ENCODE measurements around the gene DNAJB6. TPM values are rescaled to one million over a fixed set of nuclear protein-coding genes. Genes with fewer than 3 reads are reported as not detected.

The DNAJB6 gene
- 119 and 155 TPM in 2 replicates for total RNA-seq

- peak; percentile 96 for DNase-seq
Measured at GRCh38 chr7:157336383-157337315, at the start of gene DNAJB6. Gene DNAJB6 (plus strand): TSS chr7:157337004. CDS start chr7:157358573, 21,569 bp downstream.

GRCh38 chr7:157291404-157292080 lies 45.3 kb upstream of the DNAJB6 start:
- DNase-seq, result no peak

GRCh38 chr7:157292258-157292657 lies 44.5 kb upstream of the DNAJB6 start:
- no peak for DNase-seq

- no peak for DNase-seq
Measured at GRCh38 chr7:157292770-157293412, 43.9 kb upstream of the DNAJB6 start.

- DNase-seq, result no peak
Measured at GRCh38 chr7:157293413-157293788, 43.4 kb upstream of the DNAJB6 start.

GRCh38 chr7:157294773-157295172 lies 42.0 kb upstream of the DNAJB6 start:
- no peak for DNase-seq

GRCh38 chr7:157295338-157295737 lies 41.5 kb upstream of the DNAJB6 start:
- no peak for DNase-seq

GRCh38 chr7:157297185-157297584 lies 39.6 kb upstream of the DNAJB6 start:
- no peak for DNase-seq

- DNase-seq, result no peak
Measured at GRCh38 chr7:157299317-157299612, 37.5 kb upstream of the DNAJB6 start.

GRCh38 chr7:157299613-157300368 lies 37.0 kb upstream of the DNAJB6 start:
- no peak for DNase-seq

GRCh38 chr7:157300369-157300825 lies 36.4 kb upstream of the DNAJB6 start:
- no peak for DNase-seq

GRCh38 chr7:157301610-157302120 lies 35.1 kb upstream of the DNAJB6 start:
- DNase-seq, result no peak

- DNase-seq, result no peak
Measured at GRCh38 chr7:157306846-157307838, 29.7 kb upstream of the DNAJB6 start.

- peak; percentile 62 for DNase-seq
Measured at GRCh38 chr7:157309988-157310668, 26.7 kb upstream of the DNAJB6 start.

- no peak for DNase-seq
Measured at GRCh38 chr7:157310676-157311185, 26.1 kb upstream of the DNAJB6 start.

- no peak for DNase-seq
Measured at GRCh38 chr7:157312941-157313340, 23.9 kb upstream of the DNAJB6 start.

- no peak for DNase-seq
Measured at GRCh38 chr7:157313645-157314044, 23.2 kb upstream of the DNAJB6 start.

- DNase-seq, result peak; percentile 61
Measured at GRCh38 chr7:157318015-157318706, 18.6 kb upstream of the DNAJB6 start.

GRCh38 chr7:157320608-157320980 lies 16.2 kb upstream of the DNAJB6 start:
- DNase-seq, result no peak

- no peak for DNase-seq
Measured at GRCh38 chr7:157323401-157323800, 13.4 kb upstream of the DNAJB6 start.
